ENCODE results near the gene SEMA3G. TPM values are rescaled to one million over a fixed set of nuclear protein-coding genes. Genes with fewer than 3 reads are reported as not detected.

The SEMA3G gene
- total RNA-seq, 1 donor from 2014 or later = 8.3 TPM

- intact Hi-C loops (cut with DNase I) = no loop called here
- peaks cover 48% of the 10 kb centered on the region for H3K4me1 ChIP-seq
- H3K36me3 ChIP-seq = no peaks in the 10 kb centered on the region
Measured at GRCh38 chr3:52434491-52435115, 10.3 kb downstream of the SEMA3G start.

GRCh38 chr3:52433996-52434479 lies 10.9 kb downstream of the SEMA3G start:
- Histone ChIP-seq H3K9me3 (no peaks in the 10 kb centered on the region), H3K27ac (peak overlapping the region; percentile 19), H3K27me3 (no peaks in the 10 kb centered on the region), H3K4me1 (peaks cover 48% of the 10 kb centered on the region), H3K36me3 (no peaks in the 10 kb centered on the region), H3K4me3 (no peak overlapping the region)
- TF ChIP-seq POLR2AphosphoS5 (IDR thresholded peaks at IDR 0.05; ENCODE audit: insufficient read depth in 1 of 2, low read depth in 1 of 2) (no peak), POLR2A (IDR thresholded peaks at IDR 0.05) (no peak), CTCF (IDR thresholded peaks at IDR 0.05) (no peak)
- no peak for DNase-seq (ENCODE audit: extremely low spot score in 2 of 2)
- intact Hi-C loops (cut with DNase I) = no loop called here

More at GRCh38 chr3:52434491-52435115, 10.3 kb downstream of the SEMA3G start:
- H3K4me3 ChIP-seq = no peak overlapping the region
- H3K27ac ChIP-seq = peak overlapping the region; percentile 19
- TF ChIP-seq POLR2AphosphoS5 (IDR thresholded peaks at IDR 0.05; ENCODE audit: insufficient read depth in 1 of 2, low read depth in 1 of 2) (no peak), CTCF (IDR thresholded peaks at IDR 0.05) (no peak), POLR2A (IDR thresholded peaks at IDR 0.05) (no peak)
- no peaks in the 10 kb centered on the region for H3K9me3 ChIP-seq
- no peaks in the 10 kb centered on the region for H3K27me3 ChIP-seq
- DNase-seq (ENCODE audit: extremely low spot score in 2 of 2) = no peak

- Histone ChIP-seq H3K4me1 (peaks cover 50% of the 10 kb centered on the region), H3K4me3 (no peak overlapping the region), H3K9me3 (no peaks in the 10 kb centered on the region), H3K36me3 (no peaks in the 10 kb centered on the region), H3K27me3 (no peaks in the 10 kb centered on the region), H3K27ac (peak overlapping the region; percentile 19)
- TF ChIP-seq POLR2A (IDR thresholded peaks at IDR 0.05) = no peak
- TF ChIP-seq CTCF (IDR thresholded peaks at IDR 0.05) = no peak
- TF ChIP-seq POLR2AphosphoS5 (IDR thresholded peaks at IDR 0.05; ENCODE audit: insufficient read depth in 1 of 2, low read depth in 1 of 2) = no peak
- intact Hi-C loops (cut with DNase I) = no loop called here
- no peak for DNase-seq (ENCODE audit: extremely low spot score in 2 of 2)
Measured at GRCh38 chr3:52433328-52433995, 11.4 kb downstream of the SEMA3G start.

GRCh38 chr3:52432691-52433141 lies 12.2 kb downstream of the SEMA3G start:
- TF ChIP-seq CTCF (IDR thresholded peaks at IDR 0.05) (no peak), POLR2A (IDR thresholded peaks at IDR 0.05) (no peak), POLR2AphosphoS5 (IDR thresholded peaks at IDR 0.05; ENCODE audit: insufficient read depth in 1 of 2, low read depth in 1 of 2) (no peak)
- Histone ChIP-seq H3K36me3 (no peaks in the 10 kb centered on the region), H3K27ac (peak overlapping the region; percentile 2), H3K4me1 (peaks cover 42% of the 10 kb centered on the region), H3K27me3 (no peaks in the 10 kb centered on the region), H3K9me3 (no peaks in the 10 kb centered on the region), H3K4me3 (no peak overlapping the region)
- intact Hi-C loops (cut with DNase I) = no loop called here
- no peak for DNase-seq (ENCODE audit: extremely low spot score in 2 of 2)

- H3K36me3 ChIP-seq = no peaks in the 10 kb centered on the region
- H3K27me3 ChIP-seq = no peaks in the 10 kb centered on the region
- peaks cover 37% of the 10 kb centered on the region for H3K4me1 ChIP-seq
- peak overlapping the region; percentile 2 for H3K27ac ChIP-seq
- no peak overlapping the region for H3K4me3 ChIP-seq
- no peak for DNase-seq (ENCODE audit: extremely low spot score in 2 of 2)
- no peaks in the 10 kb centered on the region for H3K9me3 ChIP-seq
- intact Hi-C loops (cut with DNase I) = no loop called here
- TF ChIP-seq POLR2AphosphoS5 (IDR thresholded peaks at IDR 0.05; ENCODE audit: insufficient read depth in 1 of 2, low read depth in 1 of 2) (no peak), CTCF (IDR thresholded peaks at IDR 0.05) (no peak), POLR2A (IDR thresholded peaks at IDR 0.05) (no peak)
Measured at GRCh38 chr3:52432225-52432624, 12.7 kb downstream of the SEMA3G start.
